K562 (cell line): ENCODE results near the gene FIBP. TPM values are rescaled to one million over a fixed set of nuclear protein-coding genes. Genes with fewer than 3 reads are reported as not detected.

Experiments used
- CXXC5 ChIP-seq: fragments of 250-450 bp; sonication (Bioruptor Pico); IDR thresholded peaks from 2 replicates; pipeline ENCODE4 v1.8.0; 2022; ENCODE audit warnings: inconsistent platforms, mild to moderate bottlenecking, moderate library complexity
- E2F4 ChIP-seq: sonication (generic); formaldehyde crosslinking; IDR thresholded peaks from 2 replicates; pipeline ENCODE4 v1.8.0; 2022; ENCODE audit warnings: mild to moderate bottlenecking, low read depth, missing genetic modification reagents
- EWSR1 ChIP-seq: fragments of 450-650 bp; IDR thresholded peaks from 2 replicates; pipeline ENCODE4 v1.6.1; 2018; ENCODE audit warnings: borderline replicate concordance, mild to moderate bottlenecking, low read depth, moderate library complexity; ENCODE audit not compliant: partially characterized antibody
- NCOA6 ChIP-seq: fragments of 450-650 bp; IDR thresholded peaks from 2 replicates; pipeline ENCODE4 v1.6.1; 2017; ENCODE audit warnings: mild to moderate bottlenecking
- NR1H2 ChIP-seq: sonication (generic); formaldehyde crosslinking; IDR thresholded peaks from 2 replicates; pipeline ENCODE4 v1.4.0; 2020; ENCODE audit warnings: mild to moderate bottlenecking, missing genetic modification reagents
- PCBP2 ChIP-seq: fragments of 200-400 bp; formaldehyde crosslinking; IDR thresholded peaks from 2 replicates; pipeline ENCODE4 v1.6.1; 2018; ENCODE audit warnings: low read length, low read depth, mild to moderate bottlenecking, moderate library complexity; ENCODE audit not compliant: poor library complexity, severe bottlenecking
- PML ChIP-seq: IDR thresholded peaks from 2 replicates; pipeline ENCODE4 v1.6.1; 2012; ENCODE audit warnings: low read length, inconsistent platforms
- POLR3A ChIP-seq: IDR thresholded peaks from 2 replicates; pipeline ENCODE4 v1.6.1; 2011; ENCODE audit warnings: borderline replicate concordance, mild to moderate bottlenecking, moderate library complexity; ENCODE audit not compliant: insufficient read length, insufficient read depth; ENCODE audit errors: extremely low read depth
- SAFB2 ChIP-seq: fragments of 200-400 bp; formaldehyde crosslinking; IDR thresholded peaks from 2 replicates; pipeline ENCODE4 v1.6.1; 2018; ENCODE audit warnings: borderline replicate concordance, low read length, low read depth, moderate library complexity; ENCODE audit not compliant: severe bottlenecking
- SETDB1 ChIP-seq: IDR thresholded peaks from one replicate; pipeline ENCODE4 v1.6.1; 2012; ENCODE audit warnings: low read length, control low read depth, inconsistent platforms
- SREBF2 ChIP-seq: sonication (generic); formaldehyde crosslinking; IDR thresholded peaks from 2 replicates; pipeline ENCODE4 v1.4.0; 2020; ENCODE audit warnings: mild to moderate bottlenecking, missing genetic modification reagents
- TOE1 ChIP-seq, 2 experiments: fragments of 450-650 bp in 1 of 2; sonication (generic) in 1 of 2; formaldehyde crosslinking in 1 of 2; IDR thresholded peaks; 2 replicates each; pipeline versions ENCODE4 v1.7.1 to v1.8.0; 2016 to 2022; ENCODE audit warnings: borderline replicate concordance in 2 of 2, mild to moderate bottlenecking in 2 of 2, antibody characterized with exemption in 1 of 2, inconsistent platforms in 1 of 2, low read depth in 1 of 2, missing genetic modification reagents in 1 of 2, moderate library complexity in 1 of 2
- XRCC4 ChIP-seq: IDR thresholded peaks from one replicate; pipeline ENCODE4 v1.6.1; 2011; ENCODE audit not compliant: insufficient read depth, insufficient read length; ENCODE audit errors: extremely low read depth
- ZBTB7A ChIP-seq: IDR thresholded peaks from 2 replicates; pipeline ENCODE4 v1.6.1; 2011; ENCODE audit warnings: low read depth, mild to moderate bottlenecking, low read length, moderate library complexity, borderline replicate concordance; ENCODE audit not compliant: control insufficient read depth
- ZKSCAN8 ChIP-seq: fragments of 200-800 bp; sonication (Bioruptor generic); IDR thresholded peaks from 2 replicates; pipeline ENCODE4 v1.6.1; 2016; ENCODE audit warnings: missing genetic modification characterization, missing compliant biosample characterization
- ZNF318 ChIP-seq, 2 experiments: fragments of 450-650 bp; IDR thresholded peaks; 2 replicates each; pipeline ENCODE4 v1.6.1; 2016; ENCODE audit warnings: mild to moderate bottlenecking in 2 of 2, borderline replicate concordance in 1 of 2, low read depth in 1 of 2, moderate library complexity in 1 of 2
- ZNF445 ChIP-seq: fragments of 250-450 bp; sonication (Bioruptor Pico); IDR thresholded peaks from 2 replicates; pipeline ENCODE4 v1.4.0; 2020; ENCODE audit warnings: low read depth, mild to moderate bottlenecking, moderate library complexity
- ZNF766 ChIP-seq: fragments of 200-800 bp; sonication (Bioruptor generic); conservative IDR thresholded peaks from 2 replicates; pipeline ENCODE4 v1.6.1; 2016; ENCODE audit warnings: missing genetic modification characterization, missing compliant biosample characterization
- polyA plus RNA-seq, 8 experiments: library from polyadenylated mRNA; depleted of rRNA in 4 of 8; stranded (reverse) in 5 of 8; unstranded in 3 of 8; fragments of >200 nt; fragmentation: Nextera tagmentation in 2 of 8; fragmentation: Illumina TruSeq in 1 of 8; extraction: Ambion mirVana in 2 of 8; extraction: Trizol in 1 of 8; gene quantifications; 2 replicates each; pipeline versions ENCODE4 v1.2.1 to v1.2.3, GENCODE V29; 2011 to 2014; ENCODE audit warnings: inconsistent platforms in 1 of 8, missing spikeins in 1 of 8
- total RNA-seq, 7 experiments: library from RNA; depleted of rRNA in 6 of 7; stranded (reverse); fragments of >200 nt in 6 of 7; fragmentation: Illumina TruSeq in 2 of 7; extraction: Trizol in 2 of 7; gene quantifications; 2 replicates each; pipeline versions ENCODE4 v1.2.1 to v1.2.3, GENCODE V29; 2011 to 2021; ENCODE audit warnings: low replicate concordance in 1 of 7

Gene FIBP
- total and polyA plus RNA-seq, 9 of the 15 experiments (the other 6 are each of a cell fraction or from before 2014, with no cell fraction given), result 41.2 to 79.2 (median 48.6) TPM

GRCh38 chr11:65888163-65888814 lies at the start of gene FIBP (continued):
- TF ChIP-seq POLR3A (no peak), NR1H2 (CRISPR knock-in tag) (peak; percentile 72; the same call in 1 of the 2 replicates), ZNF318 (IDR thresholded peaks at IDR 0.05; ENCODE audit: borderline replicate concordance in 1 of 2, low read depth in 1 of 2) (no peak), TOE1 (IDR thresholded peaks at IDR 0.05; ENCODE audit: borderline replicate concordance) (peak; percentile 72; the same call in 1 of the 2 replicates), TOE1 (CRISPR knock-in tag; IDR thresholded peaks at IDR 0.05; ENCODE audit: borderline replicate concordance, low read depth) (no peak), XRCC4 (no peak), ZKSCAN8 (CRISPR knock-in tag) (no peak), PML (no peak; the same call in 1 of the 2 replicates), E2F4 (CRISPR knock-in tag) (no peak), ZBTB7A (peak; percentile 50; the same call in 1 of the 2 replicates), SETDB1 (no peak), EWSR1 (no peak), SAFB2 (no peak), NCOA6 (no peak), SREBF2 (CRISPR knock-in tag) (no peak), ZNF445 (CRISPR knock-in tag) (no peak), PCBP2 (no peak), CXXC5 (CRISPR knock-in tag) (peak; percentile 90), ZNF766 (CRISPR knock-in tag) (peak; percentile 43; the same call in 1 of the 2 replicates)
